PFSK-1 (cell line): Measurements from ENCODE around the gene MGST2.

ENCODE experiments used
- FOXP2 ChIP-seq: optimal IDR thresholded peaks from 2 replicates; pipeline ENCODE3; 2011; ENCODE audit warnings: borderline replicate concordance, control low read depth, inconsistent platforms; ENCODE audit not compliant: insufficient read depth; ENCODE audit errors: extremely low read length, extremely low read depth
- POLR2AphosphoS5 ChIP-seq: IDR thresholded peaks from 2 replicates; pipeline ENCODE4 v1.6.1; 2012; ENCODE audit warnings: low read depth, mild to moderate bottlenecking, control low read depth, low read length, moderate library complexity
- REST ChIP-seq, 2 experiments: IDR thresholded peaks; 2 replicates each; pipeline versions ENCODE4 v1.6.1 to v1.8.0; 2011 to 2012; ENCODE audit warnings: low read depth in 2 of 2, low read length in 2 of 2, control low read depth in 1 of 2, inconsistent platforms in 1 of 2, mild to moderate bottlenecking in 1 of 2, moderate library complexity in 1 of 2; ENCODE audit not compliant: insufficient read depth in 1 of 2
- SIN3A ChIP-seq: IDR thresholded peaks from 2 replicates; pipeline ENCODE4 v1.6.1; 2012; ENCODE audit warnings: mild to moderate bottlenecking, low read length, moderate library complexity, borderline replicate concordance; ENCODE audit not compliant: insufficient read depth
- TAF1 ChIP-seq: IDR thresholded peaks from 2 replicates; pipeline ENCODE4 v1.6.1; 2012; ENCODE audit warnings: low read length, control low read depth, borderline replicate concordance; ENCODE audit not compliant: insufficient read depth

Gene MGST2

GRCh38 chr4:139700568-139700967 lies 34.9 kb downstream of the MGST2 start:
- TF ChIP-seq FOXP2 (no peak), REST (IDR thresholded peaks at IDR 0.05; ENCODE audit: insufficient read depth in 1 of 2, low read depth in 2 of 2, low read length in 2 of 2) (no peak), TAF1 (no peak), POLR2AphosphoS5 (no peak), SIN3A (no peak)

GRCh38 chr4:139704915-139705485 lies 39.4 kb downstream of the MGST2 start:
- no peak for TF ChIP-seq FOXP2
- TF ChIP-seq POLR2AphosphoS5: no peak
- no peak for TF ChIP-seq REST (IDR thresholded peaks at IDR 0.05; ENCODE audit: insufficient read depth in 1 of 2, low read depth in 2 of 2, low read length in 2 of 2)
- no peak for TF ChIP-seq SIN3A
- no peak for TF ChIP-seq TAF1

- TF ChIP-seq FOXP2: no peak
- TF ChIP-seq TAF1: no peak
- TF ChIP-seq REST (IDR thresholded peaks at IDR 0.05; ENCODE audit: insufficient read depth in 1 of 2, low read depth in 2 of 2, low read length in 2 of 2): no peak
- TF ChIP-seq POLR2AphosphoS5: no peak
- no peak for TF ChIP-seq SIN3A
Observed at GRCh38 chr4:139709660-139710059, 44.0 kb downstream of the MGST2 start.

GRCh38 chr4:139710073-139710472 lies 44.5 kb downstream of the MGST2 start:
- TF ChIP-seq FOXP2: no peak

GRCh38 chr4:139711461-139711860 lies 45.8 kb downstream of the MGST2 start:
- TF ChIP-seq REST (IDR thresholded peaks at IDR 0.05; ENCODE audit: insufficient read depth in 1 of 2, low read depth in 2 of 2, low read length in 2 of 2): no peak
- no peak for TF ChIP-seq POLR2AphosphoS5
- TF ChIP-seq FOXP2: no peak
- no peak for TF ChIP-seq SIN3A
- TF ChIP-seq TAF1: no peak
